Thyroid gland (tissue), 4 donors: ENCODE results near the gene FBXO38. TPM values are rescaled to one million over a fixed set of nuclear protein-coding genes. Genes with fewer than 3 reads are reported as not detected.

Experiments used
- DNase-seq, 2 donors: peaks; one replicate each; pipeline ENCODE4 v3.0.0-alpha.2; 2019
- H3K27ac ChIP-seq, 3 donors: fragments of 200-600 bp; sonication (generic); 1 replicate in 2 of 3; 2 replicates in 1 of 3; pipeline ENCODE4 v1.5.1; 2016 to 2019; ENCODE audit warnings: mild to moderate bottlenecking in 1 of 3, moderate library complexity in 1 of 3
- H3K27me3 ChIP-seq: fragments of 200-600 bp; sonication (generic); one replicate; pipeline ENCODE4 v1.5.1; 2019
- H3K36me3 ChIP-seq, 2 donors: fragments of 200-600 bp; sonication (generic); one replicate each; pipeline ENCODE4 v1.5.1; 2016 to 2019
- H3K4me1 ChIP-seq, 2 donors: fragments of 200-600 bp; sonication (generic); one replicate each; pipeline ENCODE4 v1.5.1; 2017 to 2019
- H3K4me3 ChIP-seq, 3 donors: fragments of 200-600 bp; sonication (generic); replicated peaks in 1 of 3; 1 replicate in 2 of 3; 2 replicates in 1 of 3; pipeline ENCODE4 v1.5.1; 2016; ENCODE audit warnings: mild to moderate bottlenecking in 1 of 3
- H3K9me3 ChIP-seq: fragments of 200-600 bp; sonication (generic); one replicate; pipeline ENCODE4 v1.5.1; 2017
- CTCF ChIP-seq, 6 experiments: fragments of 200-600 bp in 3 of 6; fragments of 450-650 bp in 3 of 6; sonication (generic) in 3 of 6; IDR thresholded peaks; one replicate each; pipeline ENCODE4 v1.5.1; 2016 to 2019; ENCODE audit warnings: antibody characterized with exemption in 6 of 6, mild to moderate bottlenecking in 2 of 6, inconsistent platforms in 1 of 6, moderate library complexity in 1 of 6
- POLR2A ChIP-seq, 2 donors: fragments of 450-650 bp; IDR thresholded peaks; one replicate each; pipeline ENCODE4 v1.6.1; 2017; ENCODE audit warnings: antibody characterized with exemption in 2 of 2, mild to moderate bottlenecking in 2 of 2, moderate library complexity in 1 of 2
- WGBS, 2 donors: methylation state at CpG; one replicate each; pipeline ENCODE4 v1.1.5; 2017; 5-methylcytosine and 5-hydroxymethylcytosine counted together
- intact Hi-C: fragments of 100-400 bp; cut with DNase I; formaldehyde crosslinking; loops from one replicate; pipeline ENCODE4 v1.15.1; 2023
- total RNA-seq, 4 donors: library from RNA; depleted of rRNA; stranded (reverse); fragments of >200 nt; gene quantifications; one replicate each; pipeline ENCODE4 v1.2.3, GENCODE V29; 2016

FBXO38 gene
- total RNA-seq, 4 donors from 2014 or later, result 49.6 to 86.4 (median 64.1) TPM

DNA sequence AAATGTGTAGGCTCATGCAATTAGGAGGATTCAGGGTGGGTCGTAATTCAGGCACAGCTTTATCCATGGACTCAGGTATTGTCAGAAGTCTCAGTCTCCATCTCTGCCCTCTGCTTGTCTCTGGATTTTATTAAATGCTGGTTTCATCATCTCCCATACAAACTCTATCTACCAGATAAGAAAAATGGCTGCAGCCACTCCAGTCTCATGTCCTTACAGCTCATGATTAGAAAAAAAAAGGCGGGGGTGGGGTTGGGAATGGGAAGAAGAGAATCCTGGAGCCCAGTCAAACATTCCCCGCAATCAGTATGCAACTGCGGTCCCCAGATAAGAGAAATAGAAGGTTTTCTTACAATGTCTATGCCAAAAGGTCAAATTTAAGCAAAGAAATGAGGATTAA, 7.6 kb upstream of the FBXO38 start:
- Histone ChIP-seq H3K4me3 (no peak overlapping the region), H3K9me3 (no peaks in the 10 kb centered on the region), H3K4me1 (no peaks in the 10 kb centered on the region), H3K27ac (no peak overlapping the region), H3K27me3 (no peaks in the 10 kb centered on the region), H3K36me3 (no peaks in the 10 kb centered on the region)
- WGBS, 2 donors, result 90 to 92% methylated on average over 4 of the region's 4 CpGs
- intact Hi-C loops, result loop anchor here (10.0 kb wide), 1 partner anchor 201 kb away; no protein-coding TSS in a partner anchor
- no peak for DNase-seq
- TF ChIP-seq POLR2A (IDR thresholded peaks at IDR 0.05) (no peak), CTCF (IDR thresholded peaks at IDR 0.05) (no peak)

- WGBS, 2 donors, result 89 to 94% methylated on average over 3 of the region's 3 CpGs
- intact Hi-C loops, result loop anchor here (10.0 kb wide), 1 partner anchor 204 kb away; no protein-coding TSS in a partner anchor
- Histone ChIP-seq H3K9me3 (no peaks in the 10 kb centered on the region), H3K27me3 (no peaks in the 10 kb centered on the region), H3K27ac (no peak overlapping the region), H3K4me3 (no peak overlapping the region), H3K36me3 (no peaks in the 10 kb centered on the region), H3K4me1 (peaks cover 0 to 6% of the 10 kb centered on the region in 2 donors)
- TF ChIP-seq CTCF (IDR thresholded peaks at IDR 0.05) (no peak), POLR2A (IDR thresholded peaks at IDR 0.05) (no peak)
- DNase-seq, result no peak
Measured at GRCh38 chr5:148378670-148379069, 5.1 kb upstream of the FBXO38 start.

DNA sequence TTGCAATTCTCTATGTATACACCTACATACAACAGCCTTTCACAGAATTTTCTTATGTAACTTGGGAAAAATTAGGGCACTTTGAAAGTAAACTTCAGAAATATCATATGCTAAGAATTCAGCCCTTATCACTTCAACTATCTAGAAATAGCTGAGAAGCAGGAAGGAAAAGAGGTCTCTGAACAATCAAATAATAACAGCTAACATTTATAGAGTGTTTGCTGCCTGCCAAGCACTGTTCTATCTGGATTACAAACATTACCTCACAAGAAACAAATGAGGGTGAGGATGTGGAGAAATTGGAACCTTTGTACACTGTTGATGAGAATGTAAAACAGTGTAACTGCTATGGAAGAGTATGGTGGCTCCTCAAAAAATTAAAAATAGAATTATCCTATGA, 4.4 kb upstream of the FBXO38 start:
- no peak for TF ChIP-seq CTCF (IDR thresholded peaks at IDR 0.05)
- peaks cover 0 to 7% of the 10 kb centered on the region in 2 donors for H3K4me1 ChIP-seq
- no peak for DNase-seq
- intact Hi-C loops, result loop anchor here (10.0 kb wide), 1 partner anchor 205 kb away; no protein-coding TSS in a partner anchor
- H3K27ac ChIP-seq, result no peak overlapping the region
- H3K9me3 ChIP-seq, result no peaks in the 10 kb centered on the region
- no peaks in the 10 kb centered on the region for H3K36me3 ChIP-seq
- no peak overlapping the region for H3K4me3 ChIP-seq
- no peaks in the 10 kb centered on the region for H3K27me3 ChIP-seq

DNA sequence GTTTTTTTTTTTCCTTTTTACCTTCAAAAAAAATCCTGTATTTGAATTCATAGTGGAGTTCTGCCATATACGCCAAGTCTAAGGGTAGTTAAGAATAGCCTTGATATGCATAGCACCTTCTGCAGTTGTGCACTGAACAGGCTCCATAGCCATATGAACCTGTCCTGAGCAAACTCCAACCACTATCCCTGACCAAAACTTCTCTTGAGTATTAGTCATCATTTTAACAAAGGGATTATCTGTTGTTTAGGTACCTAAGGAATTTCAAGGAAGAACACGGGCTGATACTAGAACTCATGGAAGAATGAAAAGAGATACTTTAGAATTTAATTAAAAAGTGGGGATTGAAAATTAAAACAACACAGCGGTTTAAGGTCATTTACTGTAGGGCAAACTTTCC, 1.9 kb upstream of the FBXO38 start:
- no peaks in the 10 kb centered on the region for H3K27me3 ChIP-seq
- DNase-seq, result no peak
- H3K36me3 ChIP-seq, result no peaks in the 10 kb centered on the region
- WGBS, 2 donors, result 96 to 98% methylated on average over 3 of the region's 3 CpGs
- no peaks in the 10 kb centered on the region for H3K9me3 ChIP-seq
- TF ChIP-seq CTCF (IDR thresholded peaks at IDR 0.05) (no peak), POLR2A (IDR thresholded peaks at IDR 0.05) (no peak)
- intact Hi-C loops, result no loop called here
- H3K27ac ChIP-seq, result no peak overlapping the region
- no peak overlapping the region for H3K4me3 ChIP-seq
- H3K4me1 ChIP-seq, result peaks cover 17 to 18% of the 10 kb centered on the region in 2 donors

DNA sequence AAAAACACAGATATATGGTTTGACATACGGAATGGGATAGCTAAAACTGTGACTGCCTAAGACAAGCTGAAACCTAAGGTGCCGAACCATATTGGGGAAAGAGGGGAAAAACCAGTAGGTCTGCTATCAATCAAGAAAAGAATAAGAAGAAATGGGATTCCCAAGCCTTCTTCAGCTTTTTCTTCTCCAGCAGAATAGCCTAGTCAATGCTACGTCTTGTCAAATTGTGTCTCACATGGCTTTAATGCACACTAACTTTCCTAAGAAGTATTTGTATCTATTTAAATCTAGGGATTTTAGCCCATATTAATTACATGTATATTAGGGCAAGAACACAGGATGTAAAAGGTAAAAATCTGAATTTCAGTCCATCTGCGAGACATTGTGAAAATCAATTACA, 797 bp upstream of the FBXO38 start:
- Histone ChIP-seq H3K27ac (peak overlapping the region in 1 of 3 donors; percentile 80), H3K4me1 (peaks cover 17 to 18% of the 10 kb centered on the region in 2 donors), H3K36me3 (no peaks in the 10 kb centered on the region), H3K4me3 (peak overlapping the region in 2 of 3 donors; percentile 54 to 77), H3K27me3 (no peaks in the 10 kb centered on the region), H3K9me3 (no peaks in the 10 kb centered on the region)
- no peak for TF ChIP-seq CTCF (IDR thresholded peaks at IDR 0.05)
- no peak for TF ChIP-seq POLR2A (IDR thresholded peaks at IDR 0.05)
- WGBS, 2 donors, result 48 to 59% methylated on average over 4 of the region's 4 CpGs
- no peak for DNase-seq
- intact Hi-C loops, result no loop called here
